Dermis blood vessel endothelial cell (primary cell): ENCODE results near the gene FPR2. TPM values are rescaled to one million over a fixed set of nuclear protein-coding genes. Genes with fewer than 3 reads are reported as not detected.
"Not testable (repeated sequence)": the region's sequence is repeated elsewhere in the genome, so short reads cannot be mapped to it uniquely, and the experiment has no call there.

ENCODE experiments used
- DNase-seq: peaks from one replicate; pipeline ENCODE4 v3.0.0; 2010
- total RNA-seq: library from RNA; depleted of rRNA; stranded (reverse); fragments of >200 nt; gene quantifications from 2 replicates; pipeline ENCODE4 v1.2.3, GENCODE V29; 2014

Gene FPR2
- total RNA-seq, result not detected in 2 replicates

- DNase-seq, result no peak
Measured at GRCh38 chr19:51760697-51761356, at the start of gene FPR2. Gene FPR2, plus strand, starts transcription at chr19:51761180. Its CDS starts 7,479 bp downstream, at chr19:51768659.

- DNase-seq, result no peak
Measured at GRCh38 chr19:51711702-51712101, 49.3 kb upstream of the FPR2 start.

GRCh38 chr19:51712461-51713081 lies 48.4 kb upstream of the FPR2 start:
- peak; percentile 51 for DNase-seq

- DNase-seq, result no peak
Measured at GRCh38 chr19:51713319-51714285, 47.4 kb upstream of the FPR2 start.

- DNase-seq, result no peak
Measured at GRCh38 chr19:51714848-51715247, 46.1 kb upstream of the FPR2 start.

- DNase-seq, result no peak
Measured at GRCh38 chr19:51715850-51716249, 45.1 kb upstream of the FPR2 start.

- DNase-seq, result no peak
Measured at GRCh38 chr19:51716925-51717324, 44.1 kb upstream of the FPR2 start.

- DNase-seq, result no peak
Measured at GRCh38 chr19:51719251-51719988, 41.6 kb upstream of the FPR2 start.

GRCh38 chr19:51721905-51722304 lies 39.1 kb upstream of the FPR2 start:
- DNase-seq, result no peak

- no peak for DNase-seq
Measured at GRCh38 chr19:51722492-51722891, 38.5 kb upstream of the FPR2 start.

- no peak for DNase-seq
Measured at GRCh38 chr19:51724543-51724942, 36.4 kb upstream of the FPR2 start.

GRCh38 chr19:51726049-51726448 lies 34.9 kb upstream of the FPR2 start:
- no peak for DNase-seq

- peak; percentile 7 for DNase-seq
Measured at GRCh38 chr19:51727349-51727880, 33.6 kb upstream of the FPR2 start.

GRCh38 chr19:51729781-51730180 lies 31.2 kb upstream of the FPR2 start:
- DNase-seq, result no peak

GRCh38 chr19:51733742-51734522 lies 27.0 kb upstream of the FPR2 start:
- no peak for DNase-seq

- no peak for DNase-seq
Measured at GRCh38 chr19:51735759-51736449, 25.1 kb upstream of the FPR2 start.

GRCh38 chr19:51737389-51737788 lies 23.6 kb upstream of the FPR2 start:
- DNase-seq, result no peak

- DNase-seq, result no peak
Measured at GRCh38 chr19:51737924-51738323, 23.1 kb upstream of the FPR2 start.

GRCh38 chr19:51738523-51738922 lies 22.5 kb upstream of the FPR2 start:
- DNase-seq, result not testable (repeated sequence)

- DNase-seq, result no peak
Measured at GRCh38 chr19:51739466-51740213, 21.3 kb upstream of the FPR2 start.
